ENCODE results near the gene MTHFD1L.
"Not testable (repeated sequence)": the region's sequence is repeated elsewhere in the genome, so short reads cannot be mapped to it uniquely, and the experiment has no call there.

MTHFD1L gene

GRCh38 chr6:150835620-150836019 is 29.9 kb upstream of the MTHFD1L start:
- H3K4me3 ChIP-seq (ENCODE audit: insufficient read length, low read depth) = no peak overlapping the region
- H3K4me1 ChIP-seq (ENCODE audit: insufficient read depth, insufficient read length) = no peaks in the 10 kb centered on the region
- H3K9me3 ChIP-seq (ENCODE audit: insufficient read depth, low read length) = no peaks in the 10 kb centered on the region
- no peak for DNase-seq (ENCODE audit: low read depth, low spot score)
- TF ChIP-seq ZNF274 (IDR thresholded peaks at IDR 0.05; ENCODE audit: low read depth, low read length) = no peak
- TF ChIP-seq SUZ12 (IDR thresholded peaks at IDR 0.05; ENCODE audit: extremely low read depth, insufficient read depth, insufficient read length) = no peak
- no peak overlapping the region for H3K9ac ChIP-seq (ENCODE audit: insufficient read length, low read depth)
- H3K27me3 ChIP-seq (ENCODE audit: insufficient read depth, insufficient read length) = no peaks in the 10 kb centered on the region
- H3K36me3 ChIP-seq (ENCODE audit: insufficient read depth, insufficient read length, low read length) = peaks cover 8% of the 10 kb centered on the region

- TF ChIP-seq SUZ12 (IDR thresholded peaks at IDR 0.05; ENCODE audit: extremely low read depth, insufficient read depth, insufficient read length) (no peak), ZNF274 (IDR thresholded peaks at IDR 0.05; ENCODE audit: low read depth, low read length) (no peak), YY1 (IDR thresholded peaks at IDR 0.05; ENCODE audit: insufficient read depth, insufficient read length) (no peak)
- Histone ChIP-seq H3K4me1 (ENCODE audit: insufficient read depth, insufficient read length) (no peaks in the 10 kb centered on the region), H3K27me3 (ENCODE audit: insufficient read depth, insufficient read length) (no peaks in the 10 kb centered on the region), H3K36me3 (ENCODE audit: insufficient read depth, insufficient read length, low read length) (peaks cover 8% of the 10 kb centered on the region), H3K4me3 (ENCODE audit: insufficient read length, low read depth) (no peak overlapping the region), H3K9ac (ENCODE audit: insufficient read length, low read depth) (no peak overlapping the region), H3K9me3 (ENCODE audit: insufficient read depth, low read length) (no peaks in the 10 kb centered on the region)
- no peak for DNase-seq (ENCODE audit: low read depth, low spot score)
Observed at GRCh38 chr6:150840185-150840584, 25.3 kb upstream of the MTHFD1L start.

- no peak for DNase-seq (ENCODE audit: low read depth, low spot score)
- Histone ChIP-seq H3K9ac (ENCODE audit: insufficient read length, low read depth) (no peak overlapping the region), H3K27me3 (ENCODE audit: insufficient read depth, insufficient read length) (no peaks in the 10 kb centered on the region), H3K4me1 (ENCODE audit: insufficient read depth, insufficient read length) (no peaks in the 10 kb centered on the region), H3K4me3 (ENCODE audit: insufficient read length, low read depth) (no peak overlapping the region), H3K36me3 (ENCODE audit: insufficient read depth, insufficient read length, low read length) (peaks cover 8% of the 10 kb centered on the region), H3K9me3 (ENCODE audit: insufficient read depth, low read length) (no peaks in the 10 kb centered on the region)
- TF ChIP-seq ZNF274 (IDR thresholded peaks at IDR 0.05; ENCODE audit: low read depth, low read length) (no peak), YY1 (IDR thresholded peaks at IDR 0.05; ENCODE audit: insufficient read depth, insufficient read length) (no peak), SUZ12 (IDR thresholded peaks at IDR 0.05; ENCODE audit: extremely low read depth, insufficient read depth, insufficient read length) (no peak)
Observed at GRCh38 chr6:150841189-150841588, 24.3 kb upstream of the MTHFD1L start.

GRCh38 chr6:150841697-150842096 is 23.8 kb upstream of the MTHFD1L start:
- Histone ChIP-seq H3K9ac (ENCODE audit: insufficient read length, low read depth) (no peak overlapping the region), H3K36me3 (ENCODE audit: insufficient read depth, insufficient read length, low read length) (peaks cover 8% of the 10 kb centered on the region), H3K4me1 (ENCODE audit: insufficient read depth, insufficient read length) (no peaks in the 10 kb centered on the region), H3K9me3 (ENCODE audit: insufficient read depth, low read length) (no peaks in the 10 kb centered on the region), H3K27me3 (ENCODE audit: insufficient read depth, insufficient read length) (no peaks in the 10 kb centered on the region), H3K4me3 (ENCODE audit: insufficient read length, low read depth) (no peak overlapping the region)
- DNase-seq (ENCODE audit: low read depth, low spot score) = no peak
- TF ChIP-seq ZNF274 (IDR thresholded peaks at IDR 0.05; ENCODE audit: low read depth, low read length) = no peak
- no peak for TF ChIP-seq SUZ12 (IDR thresholded peaks at IDR 0.05; ENCODE audit: extremely low read depth, insufficient read depth, insufficient read length)
- no peak for TF ChIP-seq YY1 (IDR thresholded peaks at IDR 0.05; ENCODE audit: insufficient read depth, insufficient read length)

- Histone ChIP-seq H3K4me3 (ENCODE audit: insufficient read length, low read depth) (no peak overlapping the region), H3K9me3 (ENCODE audit: insufficient read depth, low read length) (no peaks in the 10 kb centered on the region), H3K9ac (ENCODE audit: insufficient read length, low read depth) (no peak overlapping the region), H3K4me1 (ENCODE audit: insufficient read depth, insufficient read length) (no peaks in the 10 kb centered on the region), H3K27me3 (ENCODE audit: insufficient read depth, insufficient read length) (no peaks in the 10 kb centered on the region), H3K36me3 (ENCODE audit: insufficient read depth, insufficient read length, low read length) (peaks cover 8% of the 10 kb centered on the region)
- TF ChIP-seq SUZ12 (IDR thresholded peaks at IDR 0.05; ENCODE audit: extremely low read depth, insufficient read depth, insufficient read length) (no peak), YY1 (IDR thresholded peaks at IDR 0.05; ENCODE audit: insufficient read depth, insufficient read length) (no peak), ZNF274 (IDR thresholded peaks at IDR 0.05; ENCODE audit: low read depth, low read length) (no peak)
- no peak for DNase-seq (ENCODE audit: low read depth, low spot score)
Observed at GRCh38 chr6:150844371-150844770, 21.1 kb upstream of the MTHFD1L start.

GRCh38 chr6:150846641-150847040 is 18.9 kb upstream of the MTHFD1L start:
- Histone ChIP-seq H3K4me3 (ENCODE audit: insufficient read length, low read depth) (no peak overlapping the region), H3K9ac (ENCODE audit: insufficient read length, low read depth) (no peak overlapping the region), H3K4me1 (ENCODE audit: insufficient read depth, insufficient read length) (no peaks in the 10 kb centered on the region), H3K27me3 (ENCODE audit: insufficient read depth, insufficient read length) (no peaks in the 10 kb centered on the region), H3K9me3 (ENCODE audit: insufficient read depth, low read length) (no peaks in the 10 kb centered on the region), H3K36me3 (ENCODE audit: insufficient read depth, insufficient read length, low read length) (no peaks in the 10 kb centered on the region)
- no peak for DNase-seq (ENCODE audit: low read depth, low spot score)
- no peak for TF ChIP-seq SUZ12 (IDR thresholded peaks at IDR 0.05; ENCODE audit: extremely low read depth, insufficient read depth, insufficient read length)
- TF ChIP-seq YY1 (IDR thresholded peaks at IDR 0.05; ENCODE audit: insufficient read depth, insufficient read length) = no peak
- no peak for TF ChIP-seq ZNF274 (IDR thresholded peaks at IDR 0.05; ENCODE audit: low read depth, low read length)

- no peak for TF ChIP-seq YY1 (IDR thresholded peaks at IDR 0.05; ENCODE audit: insufficient read depth, insufficient read length)
- TF ChIP-seq ZNF274 (IDR thresholded peaks at IDR 0.05; ENCODE audit: low read depth, low read length) = no peak
- no peak for TF ChIP-seq SUZ12 (IDR thresholded peaks at IDR 0.05; ENCODE audit: extremely low read depth, insufficient read depth, insufficient read length)
- no peaks in the 10 kb centered on the region for H3K9me3 ChIP-seq (ENCODE audit: insufficient read depth, low read length)
- no peak for DNase-seq (ENCODE audit: low read depth, low spot score)
- no peak overlapping the region for H3K9ac ChIP-seq (ENCODE audit: insufficient read length, low read depth)
- no peaks in the 10 kb centered on the region for H3K27me3 ChIP-seq (ENCODE audit: insufficient read depth, insufficient read length)
- H3K36me3 ChIP-seq (ENCODE audit: insufficient read depth, insufficient read length, low read length) = no peaks in the 10 kb centered on the region
- no peak overlapping the region for H3K4me3 ChIP-seq (ENCODE audit: insufficient read length, low read depth)
- no peaks in the 10 kb centered on the region for H3K4me1 ChIP-seq (ENCODE audit: insufficient read depth, insufficient read length)
Observed at GRCh38 chr6:150848400-150848799, 17.1 kb upstream of the MTHFD1L start.

GRCh38 chr6:150854392-150854791 is 11.1 kb upstream of the MTHFD1L start:
- H3K4me3 ChIP-seq (ENCODE audit: insufficient read length, low read depth); H3K9ac ChIP-seq (ENCODE audit: insufficient read length, low read depth); H3K27me3 ChIP-seq (ENCODE audit: insufficient read depth, insufficient read length); H3K9me3 ChIP-seq (ENCODE audit: insufficient read depth, low read length); DNase-seq (ENCODE audit: low read depth, low spot score); H3K36me3 ChIP-seq (ENCODE audit: insufficient read depth, insufficient read length, low read length); H3K4me1 ChIP-seq (ENCODE audit: insufficient read depth, insufficient read length): not testable (repeated sequence)

- not testable (repeated sequence) for H3K4me1 ChIP-seq (ENCODE audit: insufficient read depth, insufficient read length); H3K27me3 ChIP-seq (ENCODE audit: insufficient read depth, insufficient read length); DNase-seq (ENCODE audit: low read depth, low spot score); H3K9ac ChIP-seq (ENCODE audit: insufficient read length, low read depth); H3K36me3 ChIP-seq (ENCODE audit: insufficient read depth, insufficient read length, low read length); H3K4me3 ChIP-seq (ENCODE audit: insufficient read length, low read depth); H3K9me3 ChIP-seq (ENCODE audit: insufficient read depth, low read length)
Observed at GRCh38 chr6:150855171-150855570, 10.3 kb upstream of the MTHFD1L start.

Measured in NT2/D1 (cell line).